ENCODE results near the gene TUB.

TUB gene

GRCh38 chr11:8111636-8112035 lies 30.6 kb downstream of the TUB start:
- DNase-seq = no peak

- no peak for DNase-seq
Measured at GRCh38 chr11:8122173-8122764, 41.3 kb downstream of the TUB start.

DNA sequence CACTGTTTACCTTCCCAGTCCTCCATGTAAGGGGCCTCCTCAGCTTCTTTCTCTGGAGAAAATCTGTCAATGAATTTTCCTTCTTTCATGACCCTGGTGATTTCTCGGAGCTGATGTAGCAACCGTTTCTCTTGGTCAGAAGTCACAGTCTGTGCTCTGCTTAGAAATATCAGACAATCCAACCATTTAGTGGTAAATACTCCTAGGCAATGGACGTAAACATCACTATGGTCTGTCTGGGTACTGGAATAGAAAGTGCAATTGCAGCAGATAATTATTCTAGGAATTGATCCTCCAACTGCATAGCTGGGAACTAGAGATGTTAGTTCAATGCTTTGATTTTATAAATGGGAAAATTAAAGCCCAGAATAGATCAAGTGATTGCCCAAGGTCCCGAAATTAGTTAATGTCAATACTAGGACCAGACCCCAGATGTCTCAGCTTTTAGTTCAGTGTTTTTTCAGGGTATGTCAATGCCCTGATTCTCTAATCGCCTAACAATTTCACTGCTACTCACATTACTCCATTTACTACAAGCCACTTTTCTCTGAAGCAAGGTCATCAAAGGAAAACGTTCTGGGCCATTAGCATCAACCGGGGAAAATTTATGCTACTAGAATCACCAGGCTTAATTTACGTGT lies 45.8 kb downstream of the TUB start:
- DNase-seq = no peak

GRCh38 chr11:8127447-8127846 lies 46.4 kb downstream of the TUB start:
- DNase-seq = no peak

DNA sequence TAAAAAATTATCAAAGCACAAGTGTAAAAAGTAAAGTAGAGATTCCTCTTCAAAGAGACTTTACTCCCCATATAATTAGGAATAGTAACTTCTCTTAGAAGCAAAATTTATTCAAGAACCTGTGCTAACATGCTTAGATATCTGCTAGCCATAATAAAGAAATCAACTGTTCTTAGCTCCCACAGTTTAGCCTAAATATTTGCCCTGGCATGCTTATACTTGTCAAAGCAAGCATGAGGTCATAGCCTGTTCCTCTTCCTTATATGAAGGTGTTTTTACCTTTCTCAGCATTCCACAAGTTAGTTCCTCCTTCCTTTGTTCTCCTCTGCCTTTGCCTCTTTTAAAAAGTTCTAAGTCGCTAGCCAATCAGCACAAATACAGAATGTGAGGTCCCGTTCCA lies 57.5 kb downstream of the TUB start:
- no peak for DNase-seq

GRCh38 chr11:8149726-8150125 lies 68.7 kb downstream of the TUB start:
- no peak for DNase-seq
